HEK293 (cell line): ENCODE results near the gene CCDC122.

ENCODE experiments used
- CTCF ChIA-PET: fragments of 350-600 bp; formaldehyde crosslinking; extraction: SDS; loops from one replicate; lab custom pipeline; 2021; ENCODE audit warnings: antibody characterized with exemption; lab: Yijun Ruan, JAX
- POLR2A ChIA-PET: fragments of 300-600 bp; formaldehyde crosslinking; extraction: SDS; loops from one replicate; lab custom pipeline; 2020; ENCODE audit warnings: antibody characterized with exemption, inconsistent platforms; lab: Yijun Ruan, JAX
- H3K27ac ChIP-seq: fragments of 200-500 bp; sonication (Bioruptor generic); 2 replicates; pipeline ENCODE4 v1.5.1; 2014; ENCODE audit warnings: low read depth, low read length, control low read depth, inconsistent platforms; ENCODE audit errors: extremely low read depth
- H3K36me3 ChIP-seq, 2 experiments: fragments of 200-500 bp in 1 of 2; sonication (Bioruptor generic) in 1 of 2; 1 replicate in 1 of 2; 2 replicates in 1 of 2; pipeline ENCODE4 v1.5.1; 2014 to 2017; ENCODE audit warnings: inconsistent platforms in 2 of 2, low read length in 2 of 2; ENCODE audit not compliant: control insufficient read depth in 2 of 2, insufficient read depth in 1 of 2
- H3K4me1 ChIP-seq: fragments of 200-500 bp; sonication (Bioruptor generic); 2 replicates; pipeline ENCODE4 v1.5.1; 2014; ENCODE audit warnings: mild to moderate bottlenecking, low read length, inconsistent platforms; ENCODE audit not compliant: control insufficient read depth, insufficient read depth
- H3K4me3 ChIP-seq: 2 replicates; pipeline ENCODE4 v1.5.1; 2011; ENCODE audit warnings: low read depth, mild to moderate bottlenecking, control low read depth, low read length, moderate library complexity
- H3K9me3 ChIP-seq: fragments of 200-500 bp; sonication (Bioruptor generic); 2 replicates; pipeline ENCODE4 v1.5.1; 2014; ENCODE audit warnings: low read depth, low read length, inconsistent platforms; ENCODE audit not compliant: control insufficient read depth, insufficient read depth
- CTCF ChIP-seq: fragments of 450-650 bp; formaldehyde crosslinking; IDR thresholded peaks from 2 replicates; pipeline ENCODE4 v1.5.1; 2016; ENCODE audit warnings: missing biosample characterization, missing genetic modification characterization
- FEZF1 ChIP-seq: fragments of 450-650 bp; formaldehyde crosslinking; IDR thresholded peaks from 2 replicates; pipeline ENCODE4 v1.5.1; 2016; ENCODE audit warnings: missing biosample characterization, missing genetic modification characterization
- OVOL3 ChIP-seq: fragments of 450-650 bp; formaldehyde crosslinking; IDR thresholded peaks from 2 replicates; pipeline ENCODE4 v1.5.1; 2016; ENCODE audit warnings: missing biosample characterization, missing genetic modification characterization
- PRDM10 ChIP-seq: fragments of 450-650 bp; formaldehyde crosslinking; IDR thresholded peaks from 2 replicates; pipeline ENCODE4 v1.5.1; 2016; ENCODE audit warnings: missing biosample characterization, missing genetic modification characterization
- SALL2 ChIP-seq: fragments of 450-650 bp; formaldehyde crosslinking; IDR thresholded peaks from 2 replicates; pipeline ENCODE4 v1.5.0; 2017; ENCODE audit warnings: missing biosample characterization, mild to moderate bottlenecking, missing genetic modification characterization, borderline replicate concordance
- SETDB1 ChIP-seq: IDR thresholded peaks from one replicate; pipeline ENCODE4 v1.6.1; 2017; ENCODE audit warnings: mild to moderate bottlenecking, low read length, moderate library complexity, mixed read lengths; ENCODE audit not compliant: insufficient read length
- SP7 ChIP-seq: fragments of 450-650 bp; formaldehyde crosslinking; IDR thresholded peaks from 2 replicates; pipeline ENCODE4 v1.5.1; 2016; ENCODE audit warnings: missing biosample characterization, missing genetic modification characterization
- ZNF214 ChIP-seq: fragments of 450-650 bp; formaldehyde crosslinking; IDR thresholded peaks from 2 replicates; pipeline ENCODE4 v1.5.1; 2017; ENCODE audit warnings: missing biosample characterization, mild to moderate bottlenecking, missing genetic modification characterization, borderline replicate concordance
- ZNF529 ChIP-seq: fragments of 450-650 bp; formaldehyde crosslinking; IDR thresholded peaks from 2 replicates; pipeline ENCODE4 v1.5.1; 2017; ENCODE audit warnings: missing genetic modification characterization, missing biosample characterization; ENCODE audit not compliant: insufficient replicate concordance
- ZNF558 ChIP-seq: fragments of 450-650 bp; formaldehyde crosslinking; IDR thresholded peaks from 2 replicates; pipeline ENCODE4 v1.5.1; 2016; ENCODE audit warnings: missing biosample characterization, missing genetic modification characterization
- ZNF621 ChIP-seq: fragments of 450-650 bp; formaldehyde crosslinking; IDR thresholded peaks from 2 replicates; pipeline ENCODE4 v1.5.1; 2017; ENCODE audit warnings: missing biosample characterization, missing genetic modification characterization
- ZNF692 ChIP-seq: fragments of 450-650 bp; formaldehyde crosslinking; IDR thresholded peaks from 2 replicates; pipeline ENCODE4 v1.5.1; 2016; ENCODE audit warnings: missing biosample characterization, missing genetic modification characterization

CCDC122 gene

GRCh38 chr13:43861863-43862262 is 17.7 kb downstream of the CCDC122 start:
- Histone ChIP-seq H3K27ac (no peak overlapping the region), H3K4me1 (no peaks in the 10 kb centered on the region), H3K4me3 (no peak overlapping the region), H3K9me3 (no peaks in the 10 kb centered on the region; the same call in 1 of the 2 replicates), H3K36me3 (peaks cover 0 to 7% of the 10 kb centered on the region in 2 experiments; a peak in 2 of 3 replicates)
- CTCF ChIA-PET, result no interaction called here
- TF ChIP-seq PRDM10 (tag by site-specific recombination), result no peak
- no peak for TF ChIP-seq ZNF621 (tag by site-specific recombination)
- no peak for TF ChIP-seq FEZF1 (tag by site-specific recombination)
- no peak for TF ChIP-seq ZNF214 (tag by site-specific recombination)
- TF ChIP-seq ZNF692, result no peak
- no peak for TF ChIP-seq SALL2 (tag by site-specific recombination)
- TF ChIP-seq OVOL3 (tag by site-specific recombination), result no peak
- POLR2A ChIA-PET, result no interaction called here

GRCh38 chr13:43852923-43853404 is 26.6 kb downstream of the CCDC122 start:
- no peaks in the 10 kb centered on the region for H3K4me1 ChIP-seq
- CTCF ChIA-PET, result interaction anchor here (0.6 kb wide), 1 partner anchor 582 kb away, joined by 3 read pairs; no protein-coding TSS in a partner anchor
- TF ChIP-seq ZNF529 (peak; percentile 94), ZNF558 (peak; percentile 97), SETDB1 (peak; percentile 84), SP7 (no peak)
- H3K9me3 ChIP-seq, result no peaks in the 10 kb centered on the region
- no peak overlapping the region for H3K27ac ChIP-seq
- POLR2A ChIA-PET, result no interaction called here
- H3K36me3 ChIP-seq, result no peaks in the 10 kb centered on the region; a peak in 2 of 3 replicates
- no peak overlapping the region for H3K4me3 ChIP-seq

GRCh38 chr13:43850873-43851272 is 28.7 kb downstream of the CCDC122 start:
- POLR2A ChIA-PET, result no interaction called here
- H3K4me1 ChIP-seq, result no peaks in the 10 kb centered on the region
- CTCF ChIA-PET, result no interaction called here

More at GRCh38 chr13:43850873-43851272, 28.7 kb downstream of the CCDC122 start:
- no peaks in the 10 kb centered on the region for H3K9me3 ChIP-seq
- H3K4me3 ChIP-seq, result no peak overlapping the region
- no peak overlapping the region for H3K27ac ChIP-seq
- peak; percentile 87 for TF ChIP-seq SETDB1
- no peak for TF ChIP-seq CTCF (tag by site-specific recombination)
- H3K36me3 ChIP-seq, result no peaks in the 10 kb centered on the region
